Measurements from ENCODE around the gene SKI.

GRCh38 chr1:2336499-2336898 is 108.4 kb downstream of the SKI start:
- no peak for TF ChIP-seq CTCF (IDR thresholded peaks at IDR 0.05; ENCODE audit: low read depth, low read length, poor library complexity, severe bottlenecking)
- TF ChIP-seq EZH2phosphoT487 (IDR thresholded peaks at IDR 0.05; ENCODE audit: borderline replicate concordance, low read length), result no peak
